GM12874 (cell line): Measurements from ENCODE around the gene ACOXL.

Source experiments
- TF ChIP-seq, protein P1 (sequence below): IDR thresholded peaks from 2 replicates; pipeline ENCODE4 v1.5.1; 2011; ENCODE audit warnings: low read depth, mild to moderate bottlenecking, control low read depth, low read length, moderate library complexity; ENCODE audit not compliant: insufficient read depth

The ACOXL gene

DNA sequence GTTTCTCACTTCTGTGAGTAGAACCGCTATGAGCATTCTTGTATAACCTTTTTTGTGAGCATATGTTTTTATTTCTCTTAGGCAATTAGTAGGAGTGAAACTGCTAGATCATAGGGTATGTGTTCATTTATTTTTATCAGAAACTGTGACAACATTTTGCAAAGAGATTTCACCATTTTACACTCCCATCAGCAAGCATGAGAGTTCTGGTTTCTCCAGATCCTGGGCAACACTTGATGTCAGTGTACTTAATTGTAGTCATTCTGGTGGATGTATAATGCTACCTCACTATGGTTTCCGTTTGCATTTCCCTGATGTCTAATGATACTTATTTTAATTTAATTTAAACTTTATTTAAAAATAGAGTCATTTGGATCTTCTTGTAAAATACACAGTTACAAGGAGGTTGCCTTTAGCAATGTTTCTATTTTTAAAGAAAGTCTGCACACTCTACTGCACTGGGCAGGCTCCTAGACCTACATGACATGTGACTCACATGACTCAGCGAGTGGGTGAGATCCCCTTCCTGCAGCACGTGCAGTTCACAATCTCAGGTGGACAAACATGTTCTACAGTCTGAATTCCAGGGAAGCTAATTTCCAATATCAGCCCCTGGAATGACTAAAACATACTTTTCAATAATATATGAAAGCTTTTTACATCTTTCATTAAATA is 261.3 kb downstream of the ACOXL start:
- TF ChIP-seq, protein P1, sequence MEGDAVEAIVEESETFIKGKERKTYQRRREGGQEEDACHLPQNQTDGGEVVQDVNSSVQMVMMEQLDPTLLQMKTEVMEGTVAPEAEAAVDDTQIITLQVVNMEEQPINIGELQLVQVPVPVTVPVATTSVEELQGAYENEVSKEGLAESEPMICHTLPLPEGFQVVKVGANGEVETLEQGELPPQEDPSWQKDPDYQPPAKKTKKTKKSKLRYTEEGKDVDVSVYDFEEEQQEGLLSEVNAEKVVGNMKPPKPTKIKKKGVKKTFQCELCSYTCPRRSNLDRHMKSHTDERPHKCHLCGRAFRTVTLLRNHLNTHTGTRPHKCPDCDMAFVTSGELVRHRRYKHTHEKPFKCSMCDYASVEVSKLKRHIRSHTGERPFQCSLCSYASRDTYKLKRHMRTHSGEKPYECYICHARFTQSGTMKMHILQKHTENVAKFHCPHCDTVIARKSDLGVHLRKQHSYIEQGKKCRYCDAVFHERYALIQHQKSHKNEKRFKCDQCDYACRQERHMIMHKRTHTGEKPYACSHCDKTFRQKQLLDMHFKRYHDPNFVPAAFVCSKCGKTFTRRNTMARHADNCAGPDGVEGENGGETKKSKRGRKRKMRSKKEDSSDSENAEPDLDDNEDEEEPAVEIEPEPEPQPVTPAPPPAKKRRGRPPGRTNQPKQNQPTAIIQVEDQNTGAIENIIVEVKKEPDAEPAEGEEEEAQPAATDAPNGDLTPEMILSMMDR = no peak

DNA sequence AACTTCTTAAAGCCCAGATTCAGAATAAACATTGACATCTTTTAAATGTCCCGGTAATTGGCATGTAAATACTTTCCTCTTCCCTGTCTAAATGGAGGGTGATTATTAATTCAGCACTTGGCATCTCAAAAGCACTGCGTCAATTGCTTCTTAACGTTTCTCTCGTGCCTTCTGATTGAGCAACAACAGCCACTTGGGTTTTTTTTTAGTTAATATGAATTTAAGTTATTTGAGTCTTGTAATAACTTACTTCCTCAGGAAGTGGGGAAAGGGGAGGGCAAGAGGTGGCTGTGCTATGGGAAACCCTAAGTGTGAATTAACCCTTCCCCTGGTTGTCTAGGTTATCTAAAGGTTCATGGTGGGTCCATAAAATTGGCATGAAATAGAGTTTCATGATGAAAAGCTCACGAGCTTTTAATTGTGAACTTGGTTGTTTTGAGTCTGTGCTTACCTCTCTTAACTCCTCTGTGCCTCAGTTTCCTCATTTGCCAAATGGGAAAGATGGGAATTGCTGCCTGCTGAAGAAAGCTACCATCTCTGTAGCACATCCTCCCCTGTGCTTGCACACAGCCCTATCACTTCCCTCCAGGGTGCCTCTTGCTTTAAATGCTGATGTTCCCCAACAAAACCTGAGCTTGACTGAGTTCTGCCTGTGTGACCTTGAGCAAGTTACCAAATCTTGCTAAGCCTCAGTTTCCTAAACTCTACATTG is 262.0 kb downstream of the ACOXL start:
- TF ChIP-seq, protein P1 = no peak

DNA sequence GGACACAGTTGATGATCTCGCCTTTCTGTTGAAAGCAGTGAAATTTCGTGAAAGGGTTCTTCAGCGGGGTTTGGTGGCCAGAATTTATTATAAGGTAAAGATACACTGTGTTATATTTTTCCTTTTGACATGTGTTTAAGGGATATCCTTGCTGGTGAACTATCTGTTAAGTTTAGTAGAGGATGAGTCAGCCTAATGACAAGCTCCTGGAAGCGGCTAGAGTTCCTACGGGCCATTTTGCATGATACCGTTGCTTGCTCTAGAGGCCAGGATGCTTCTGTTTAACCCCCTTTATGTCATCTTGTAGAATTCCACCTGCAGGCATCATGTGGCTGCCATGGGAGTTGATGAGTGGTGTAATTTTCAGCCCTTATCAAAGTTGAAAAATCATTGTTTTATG is 263.5 kb downstream of the ACOXL start:
- TF ChIP-seq, protein P1 = no peak

DNA sequence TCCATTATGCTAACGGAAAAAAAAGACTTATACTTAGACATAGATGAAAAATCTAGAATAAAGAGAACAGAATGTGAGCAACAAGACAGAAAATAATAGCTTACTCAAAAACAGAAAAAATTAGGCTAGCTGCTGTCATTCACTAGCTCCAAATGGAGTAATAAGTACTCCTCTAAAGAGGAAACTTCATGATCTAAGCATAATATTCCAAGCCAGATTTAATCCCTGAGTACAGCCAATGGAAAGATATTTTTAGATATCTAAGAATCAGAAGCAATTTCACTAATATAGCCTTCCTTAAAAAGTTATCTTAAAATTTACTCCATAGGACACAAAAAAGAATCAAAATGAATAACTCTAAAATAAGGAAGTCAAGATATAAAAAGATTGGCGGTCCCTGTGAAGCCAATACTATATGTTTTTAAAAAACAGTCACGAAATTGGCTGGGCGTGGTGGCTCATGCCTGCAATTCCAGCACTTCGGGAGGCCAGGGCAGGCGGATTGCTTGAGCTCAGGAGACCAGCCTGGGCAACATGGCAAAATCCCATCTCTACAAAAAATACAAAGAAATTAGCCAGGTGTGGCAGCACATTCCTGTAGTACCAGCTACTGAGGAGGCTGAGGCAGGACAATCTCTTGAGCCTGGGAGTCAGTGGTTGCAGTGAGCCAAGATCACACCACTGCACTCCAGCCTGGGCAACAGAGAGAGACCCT is 265.1 kb downstream of the ACOXL start:
- TF ChIP-seq, protein P1 = no peak

DNA sequence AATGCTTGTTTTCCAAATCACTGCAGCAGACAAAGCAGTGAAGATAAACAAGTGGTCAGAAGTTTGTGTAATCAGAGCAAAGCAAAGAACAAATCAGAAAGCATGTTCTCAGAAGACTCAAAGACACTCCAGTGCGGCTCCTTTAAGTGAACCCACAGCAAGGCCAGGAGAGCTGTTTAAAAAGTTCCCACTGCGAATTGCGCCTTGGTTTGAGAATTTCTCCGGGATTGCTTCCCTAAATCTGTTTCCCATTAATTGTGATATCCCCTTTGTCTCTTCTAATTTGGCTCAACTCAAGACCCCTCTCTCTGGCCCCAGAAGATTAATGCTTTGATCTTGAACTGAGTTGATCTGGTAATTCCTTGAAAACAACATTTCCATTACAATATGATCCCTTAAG is 265.9 kb downstream of the ACOXL start:
- TF ChIP-seq, protein P1 = no peak

DNA sequence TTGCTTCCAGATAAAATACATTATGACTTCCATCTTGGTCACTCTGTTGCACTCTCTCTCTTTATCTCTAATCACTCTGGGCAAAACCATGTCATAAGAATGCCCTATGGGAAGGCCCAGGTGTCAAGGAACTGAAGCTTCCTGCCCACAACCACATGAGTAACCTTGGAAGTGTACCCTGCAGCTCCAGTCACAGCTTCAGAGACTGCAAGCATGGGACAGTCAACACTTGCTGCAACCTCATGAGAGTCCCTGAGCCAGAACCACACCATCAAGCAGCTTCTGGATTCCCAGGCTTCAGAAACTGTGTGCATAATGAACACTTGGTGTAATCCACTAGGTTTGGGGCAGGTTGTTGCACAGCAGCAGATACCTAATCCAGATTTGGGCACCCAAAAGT is 267.3 kb downstream of the ACOXL start:
- TF ChIP-seq, protein P1 = no peak

DNA sequence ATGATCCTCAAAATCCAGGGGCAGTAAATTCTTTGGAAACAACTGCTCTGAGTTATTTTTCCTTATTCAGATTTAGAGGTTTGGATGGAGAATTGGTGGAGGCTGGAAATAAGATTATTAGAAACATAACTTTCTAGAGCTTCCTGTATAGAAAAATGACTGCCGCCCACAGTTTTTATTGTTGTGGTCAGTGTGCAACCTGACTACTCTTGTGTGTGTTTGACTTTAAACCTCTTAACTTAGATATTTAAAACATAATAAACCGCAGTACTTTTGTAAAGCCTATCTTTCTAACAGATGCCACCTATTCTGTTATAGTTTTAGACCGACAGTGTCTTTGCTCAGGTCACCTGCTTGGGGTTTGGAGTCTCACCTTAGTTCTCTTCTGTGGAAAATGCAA is 272.9 kb downstream of the ACOXL start:
- TF ChIP-seq, protein P1 = no peak
